SHP77 treated with DMSO at 0.1 percent for 48 hours (cell line): ENCODE data around the gene TANC1.

Experiments used
- DNase-seq: peaks from one replicate; lab custom pipeline; 2025; lab: John Stamatoyannopoulos, UW

The TANC1 gene

DNA sequence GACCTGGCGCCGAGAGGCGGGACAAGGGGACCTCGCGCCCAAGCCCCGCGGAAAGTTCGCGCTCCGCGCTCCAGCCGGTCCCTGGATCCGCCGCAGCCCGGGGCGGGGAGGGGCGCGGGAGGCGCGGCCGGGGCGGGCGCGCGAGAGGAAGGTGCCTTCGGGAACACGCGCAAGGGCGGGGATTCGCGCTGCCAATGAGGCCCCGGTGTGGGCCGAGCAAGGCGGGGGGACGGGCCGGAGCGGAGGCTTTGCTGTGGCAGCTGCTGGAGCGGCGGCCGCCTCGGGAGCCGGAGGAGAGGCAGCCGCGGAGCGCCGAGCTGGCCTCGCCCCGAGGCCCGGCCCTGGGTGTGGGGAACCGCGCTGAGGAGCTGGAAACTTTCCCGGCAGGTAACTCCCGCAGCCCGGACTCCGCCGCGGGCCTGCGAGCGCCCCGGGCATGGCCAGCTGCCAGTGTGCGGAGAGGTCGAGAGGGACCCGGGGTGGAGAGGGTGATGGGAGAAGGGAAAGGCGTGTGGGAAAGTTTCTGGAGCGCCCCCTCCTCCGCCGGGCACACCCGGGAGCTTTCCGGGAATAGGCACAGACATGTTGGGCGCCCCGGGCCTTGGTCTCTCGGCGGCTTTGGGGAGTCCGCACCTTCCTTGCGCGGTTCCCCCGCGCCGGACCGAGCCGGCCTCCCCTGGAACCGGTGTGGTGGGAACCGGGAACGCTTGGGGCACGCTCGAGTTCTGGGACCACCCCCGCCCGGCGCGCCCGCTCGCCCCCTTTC lies at the start of gene TANC1:
TANC1 (plus strand) TSS at position 245 of the 766 bp plus-strand sequence. CDS start 97,271 bp downstream, outside the sequence.
- DNase-seq = peak; percentile 39

DNA sequence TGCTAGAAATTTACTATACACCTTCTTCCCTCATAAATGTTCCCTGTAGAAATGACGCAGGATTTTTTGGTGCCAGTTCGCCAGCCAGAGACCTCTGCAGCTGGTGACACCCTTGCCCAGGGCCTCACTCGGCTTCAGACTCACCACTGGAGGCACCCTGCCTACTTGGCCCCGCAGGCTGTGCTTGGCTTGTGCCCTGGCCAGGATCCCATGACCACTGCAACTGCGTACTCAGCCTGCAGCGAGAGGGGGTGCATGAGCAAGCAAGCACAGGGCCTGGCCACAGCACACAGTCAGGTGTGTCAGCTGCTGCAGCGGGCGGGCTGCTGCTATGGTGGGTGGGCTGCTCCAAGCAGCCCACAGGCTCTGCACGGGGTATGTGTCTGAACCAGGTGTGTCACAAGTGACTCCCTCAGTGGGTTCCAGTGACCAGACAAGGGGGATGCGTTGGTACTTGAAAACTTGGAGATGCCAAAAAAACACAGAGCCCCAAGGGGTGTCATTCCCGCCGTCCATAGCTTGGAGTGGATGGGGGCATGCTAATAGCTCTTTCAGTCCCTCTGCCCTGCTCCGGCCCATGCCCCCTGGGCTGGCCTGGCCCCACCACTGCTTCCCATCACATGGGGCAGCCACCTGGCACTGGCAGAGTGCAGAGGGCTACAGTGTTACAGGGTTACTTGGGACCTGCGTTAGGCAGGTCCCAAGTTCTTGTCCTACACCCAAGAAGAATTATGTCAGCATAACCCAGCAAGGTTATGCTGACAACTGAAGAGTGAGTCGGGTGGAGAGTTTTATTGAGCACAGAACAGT lies 46.6 kb upstream of the TANC1 start:
- DNase-seq = no peak

DNA sequence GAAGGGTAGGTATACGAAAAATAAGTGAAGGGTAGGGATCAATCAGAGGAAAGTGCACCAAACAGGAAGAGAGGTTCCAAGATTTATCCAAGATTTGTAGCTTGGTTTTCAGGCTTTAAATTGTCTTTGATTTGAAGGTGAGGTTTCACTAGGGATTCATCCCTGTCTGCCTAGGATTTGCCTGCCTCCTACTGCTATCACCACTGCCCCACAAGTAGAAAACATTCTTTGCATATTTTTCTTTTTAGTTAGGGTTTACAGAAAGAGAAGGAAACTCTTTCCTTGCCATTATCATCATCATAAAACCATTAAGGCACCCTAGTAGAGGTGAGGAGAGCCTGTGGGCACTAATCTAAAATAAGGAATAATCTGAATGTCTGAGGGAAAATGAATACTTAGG lies 45.8 kb upstream of the TANC1 start:
- no peak for DNase-seq

DNA sequence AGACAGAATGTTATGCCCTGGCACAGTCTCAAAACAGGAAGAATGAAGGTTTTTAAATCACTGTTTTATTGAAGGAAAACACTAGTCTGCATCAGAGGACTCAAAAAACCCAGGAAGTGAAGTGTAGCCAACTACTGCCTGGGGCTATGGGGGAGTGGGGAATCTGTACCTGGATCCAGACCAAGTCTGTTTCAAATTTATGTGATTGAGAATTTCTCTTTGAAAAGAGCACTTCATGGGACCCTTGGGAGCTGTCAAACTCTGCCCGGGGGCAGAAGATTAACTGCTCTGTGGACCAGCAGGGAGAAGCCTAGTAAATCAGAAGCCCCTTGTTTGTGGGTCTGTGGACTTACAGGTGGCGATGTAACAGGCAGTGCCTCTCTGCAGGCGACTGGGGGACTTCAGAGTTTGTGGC lies 45.3 kb upstream of the TANC1 start:
- DNase-seq = no peak

DNA sequence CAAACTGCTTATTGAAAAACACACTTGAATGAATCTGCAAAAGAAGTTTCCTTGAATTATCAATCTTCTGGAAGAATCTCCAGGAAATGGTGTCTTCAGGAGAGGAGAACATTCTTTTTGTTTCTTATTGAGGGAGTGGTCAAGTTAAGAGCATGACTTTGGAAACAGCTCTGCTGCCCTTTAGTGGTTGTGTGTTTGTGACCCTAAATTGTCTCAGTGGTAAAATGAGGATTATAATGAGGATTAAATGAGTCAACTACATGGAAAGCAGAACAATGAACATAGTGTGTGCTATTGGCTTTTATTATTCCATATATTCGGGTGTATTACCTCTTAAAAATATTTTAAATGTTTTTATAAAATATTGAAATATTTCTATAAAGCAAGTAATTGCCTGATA lies 44.8 kb upstream of the TANC1 start:
- DNase-seq = no peak

DNA sequence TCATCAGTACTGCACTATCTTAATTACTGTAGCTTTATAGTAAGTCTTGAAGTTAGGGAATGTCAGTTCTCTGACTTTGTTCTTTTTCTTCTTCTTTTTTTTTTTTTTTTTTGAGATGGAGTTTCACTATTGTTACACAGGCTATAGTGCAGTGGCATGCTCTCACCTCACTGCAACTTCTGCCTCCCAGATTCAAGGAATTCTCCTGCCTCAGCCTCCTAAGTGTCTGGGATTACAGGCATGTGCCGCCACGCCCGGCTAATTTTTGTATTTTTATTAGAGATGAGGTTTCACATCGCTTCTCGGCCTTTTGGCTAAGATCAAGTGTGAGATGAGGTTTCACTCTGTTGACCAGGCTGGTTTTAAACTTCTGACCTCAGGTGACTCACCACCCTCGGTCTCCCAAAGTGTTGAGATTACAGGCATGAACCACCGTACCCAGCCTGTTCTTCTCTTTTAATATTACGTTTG lies 41.9 kb upstream of the TANC1 start:
- no peak for DNase-seq

DNA sequence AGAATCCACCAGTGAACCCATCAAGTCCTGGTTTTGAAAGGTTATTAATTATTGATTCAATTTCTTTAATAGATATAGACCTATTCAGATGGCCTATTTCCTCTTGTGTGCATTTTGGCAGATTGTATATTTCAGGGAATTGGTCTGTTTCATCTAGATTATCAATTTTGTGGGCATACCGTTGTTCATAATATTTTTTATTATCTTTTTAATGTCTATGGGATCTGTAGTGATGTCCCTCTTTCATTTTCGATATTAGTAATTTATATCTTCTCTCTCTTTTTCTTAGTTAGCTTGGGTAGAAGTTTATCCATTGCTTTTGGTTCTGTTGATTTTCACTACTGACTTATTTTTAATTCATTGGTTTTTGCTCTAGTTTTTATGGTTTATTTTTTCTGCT lies 39.9 kb upstream of the TANC1 start:
- DNase-seq = no peak

DNA sequence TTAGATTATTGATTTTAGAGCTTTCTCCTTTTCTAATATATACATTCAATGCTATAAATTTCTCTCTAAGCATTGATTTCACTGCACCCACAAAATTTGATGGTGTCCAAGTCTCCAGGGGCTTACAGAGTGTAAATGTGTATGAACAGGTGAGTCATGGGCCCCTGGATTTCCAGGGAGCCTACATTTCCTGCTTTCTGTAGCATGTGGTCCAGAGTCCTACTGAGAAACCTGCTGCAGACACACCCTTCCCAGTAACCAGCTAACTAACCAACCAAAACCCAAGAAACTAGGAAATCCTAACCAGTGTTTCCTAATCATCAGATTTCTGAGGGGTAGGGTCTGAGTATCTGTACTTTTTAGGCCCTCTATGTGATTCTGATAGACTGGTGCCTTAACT lies 39.5 kb upstream of the TANC1 start:
- DNase-seq = no peak

DNA sequence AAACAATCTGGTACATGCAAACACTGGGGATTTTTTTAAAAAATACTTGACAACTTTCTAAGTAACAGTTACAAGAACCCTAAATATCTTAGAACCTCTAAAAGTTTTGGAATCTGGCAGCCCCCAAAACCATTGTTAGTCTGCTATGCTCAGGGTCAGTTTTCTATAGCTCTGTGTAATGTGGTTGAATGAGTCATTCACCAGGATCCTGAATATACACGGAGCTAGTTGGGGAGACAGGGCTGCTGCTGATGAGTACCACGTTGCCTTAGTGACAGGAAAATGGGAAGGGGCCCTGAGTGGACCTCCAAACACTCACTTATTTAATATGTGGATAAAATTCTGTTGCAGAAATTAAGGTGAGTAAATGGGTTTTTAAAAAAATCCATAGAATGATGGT lies 36.9 kb upstream of the TANC1 start:
- no peak for DNase-seq

DNA sequence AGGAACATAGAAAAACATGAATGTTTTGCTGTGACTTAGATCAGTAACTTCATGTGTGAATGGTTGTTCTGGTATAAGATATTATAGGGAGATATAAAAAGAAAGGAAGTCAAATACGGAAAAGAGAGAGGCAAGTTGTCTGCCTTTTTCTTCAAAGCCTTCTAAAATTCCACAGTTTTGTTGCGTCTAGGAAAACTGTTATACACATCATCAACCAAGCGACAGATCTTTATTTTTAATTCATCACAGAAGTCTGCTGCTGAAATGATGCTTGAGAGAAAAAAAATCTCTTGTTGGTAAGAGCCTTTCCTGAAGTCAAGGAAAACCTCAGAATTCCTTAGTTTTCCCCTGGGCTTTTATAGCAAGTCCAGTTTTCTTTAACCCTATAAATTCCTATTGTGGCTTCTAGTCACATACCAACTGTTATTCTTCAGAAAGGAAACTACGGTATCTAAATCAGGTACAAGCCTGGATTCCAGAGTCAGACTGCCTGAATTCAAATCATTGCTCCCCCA lies 36.3 kb upstream of the TANC1 start:
- no peak for DNase-seq

DNA sequence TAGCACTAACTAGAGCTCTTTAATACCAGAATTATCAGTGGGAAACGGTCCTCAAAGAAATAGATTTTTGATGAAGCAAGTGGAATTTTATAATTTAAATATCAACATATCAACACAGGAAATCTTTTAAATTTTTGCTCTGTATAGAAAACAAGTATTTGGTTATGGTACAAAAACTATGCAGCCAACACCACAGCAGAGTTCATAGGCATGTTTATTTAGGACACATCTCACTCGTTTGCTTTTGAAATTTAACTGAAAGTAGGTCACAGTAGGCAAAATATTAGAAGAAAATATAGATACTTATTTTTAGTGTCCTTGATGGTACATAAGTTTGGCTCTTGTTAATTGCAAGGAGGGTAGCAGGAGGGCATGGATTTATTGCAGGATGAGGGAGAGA lies 34.3 kb upstream of the TANC1 start:
- DNase-seq = no peak

DNA sequence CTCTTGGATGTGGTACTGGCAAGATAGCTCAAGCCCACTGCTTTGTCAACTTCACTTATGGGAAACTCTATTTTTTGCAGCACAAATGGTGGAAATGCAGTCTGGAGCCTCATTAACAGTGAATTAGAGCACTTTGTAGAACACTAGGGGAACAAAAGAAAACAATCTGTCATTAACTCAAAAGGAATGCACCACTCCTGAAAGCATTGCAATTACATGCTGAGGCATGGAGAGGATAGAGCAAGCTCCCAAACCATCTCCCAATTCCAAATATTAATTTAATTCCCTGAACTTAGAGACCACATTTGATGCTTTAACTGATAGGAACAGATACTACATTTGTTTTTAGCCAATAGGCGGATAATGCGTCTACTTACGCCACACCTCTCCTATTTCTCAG lies 32.8 kb upstream of the TANC1 start:
- DNase-seq = no peak

DNA sequence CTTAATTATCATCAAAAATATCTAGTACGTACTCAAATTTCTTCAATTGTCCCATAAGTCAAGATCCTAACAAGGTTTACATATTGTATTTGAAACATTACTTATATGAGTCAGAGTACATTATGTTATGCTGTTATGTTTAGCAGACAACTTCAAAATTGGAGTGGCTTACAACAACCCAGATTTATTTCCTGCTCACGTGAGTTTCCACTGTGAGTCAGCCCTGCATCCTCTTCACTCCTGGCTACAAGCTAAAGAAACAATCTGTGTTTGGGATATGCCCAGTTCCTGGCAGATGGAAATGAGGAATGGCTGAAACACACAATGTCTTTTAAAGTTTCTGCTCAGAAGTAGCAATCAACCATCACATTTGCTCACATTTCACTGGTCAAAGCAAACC lies 31.5 kb upstream of the TANC1 start:
- no peak for DNase-seq

DNA sequence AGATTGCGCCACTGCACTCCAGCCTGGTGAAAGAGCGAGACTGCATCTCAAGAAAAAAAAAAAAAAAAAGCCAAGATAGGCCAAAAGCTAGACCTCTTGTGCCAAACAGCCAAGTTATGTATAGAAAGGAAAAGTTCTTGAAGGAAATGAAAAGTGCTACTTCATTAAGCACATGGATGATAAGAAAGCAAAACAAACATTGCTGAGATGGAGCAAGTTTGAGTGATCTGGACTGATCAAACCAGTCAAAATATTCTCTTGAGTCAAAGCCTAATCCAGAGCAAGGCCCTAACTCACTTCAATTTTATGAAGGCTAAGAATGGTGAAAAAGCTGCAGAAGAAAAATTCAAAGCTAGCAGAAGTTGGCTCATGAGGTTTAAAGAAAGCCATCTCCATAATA lies 28.1 kb upstream of the TANC1 start:
- DNase-seq = no peak

DNA sequence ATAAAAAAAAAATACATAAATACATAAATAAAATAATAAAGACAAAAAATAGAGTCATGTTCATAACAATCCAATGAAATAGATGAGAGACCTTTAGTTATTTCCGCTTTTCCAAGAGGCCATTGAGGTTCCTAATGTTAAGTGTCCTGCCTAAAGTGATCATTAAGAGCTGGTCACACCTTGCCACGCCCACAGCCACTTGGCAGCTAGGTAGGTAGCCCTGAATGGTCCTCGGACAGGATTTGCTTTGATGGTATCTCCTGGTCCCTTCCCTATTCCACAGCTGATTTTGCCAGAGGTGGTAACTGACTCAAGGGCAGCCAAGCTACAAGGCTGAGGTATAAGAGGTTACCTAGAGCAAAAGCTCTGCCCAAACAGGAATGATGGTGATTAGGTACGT lies 24.5 kb upstream of the TANC1 start:
- DNase-seq = no peak

DNA sequence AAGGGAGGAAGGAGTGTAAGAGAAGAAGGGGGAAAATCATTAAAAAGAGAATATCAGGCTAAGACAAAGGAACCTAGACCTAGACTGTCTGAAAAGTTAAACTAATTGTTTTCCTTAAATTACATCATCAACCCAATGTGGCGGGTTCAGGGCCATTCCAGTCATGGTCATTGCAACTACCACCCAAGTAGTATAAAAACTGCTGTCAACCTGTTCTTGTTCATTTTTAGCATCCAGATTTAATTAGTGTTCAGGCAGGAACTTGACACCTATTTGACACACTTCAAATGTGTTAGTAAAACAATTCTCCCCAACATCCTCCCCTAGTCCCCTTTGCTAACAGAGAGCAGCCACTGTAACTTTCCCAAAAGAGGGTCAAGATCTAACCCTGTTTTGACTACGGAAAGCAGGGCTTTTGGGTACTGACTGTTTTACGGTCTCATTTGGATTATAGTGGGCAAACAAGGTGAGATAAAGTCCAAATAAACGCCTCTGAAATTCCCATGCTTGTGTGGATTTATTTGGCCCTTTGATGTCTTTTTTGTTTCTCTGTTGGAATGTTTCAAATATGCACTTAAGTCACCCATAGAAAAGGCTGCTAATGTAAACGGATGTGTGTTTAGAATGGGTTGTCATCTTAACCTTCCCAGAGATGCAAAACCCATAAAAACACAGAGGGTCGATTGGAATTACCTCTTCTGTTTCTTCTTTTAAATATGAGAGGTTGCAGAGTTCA lies 19.3 kb upstream of the TANC1 start:
- no peak for DNase-seq

DNA sequence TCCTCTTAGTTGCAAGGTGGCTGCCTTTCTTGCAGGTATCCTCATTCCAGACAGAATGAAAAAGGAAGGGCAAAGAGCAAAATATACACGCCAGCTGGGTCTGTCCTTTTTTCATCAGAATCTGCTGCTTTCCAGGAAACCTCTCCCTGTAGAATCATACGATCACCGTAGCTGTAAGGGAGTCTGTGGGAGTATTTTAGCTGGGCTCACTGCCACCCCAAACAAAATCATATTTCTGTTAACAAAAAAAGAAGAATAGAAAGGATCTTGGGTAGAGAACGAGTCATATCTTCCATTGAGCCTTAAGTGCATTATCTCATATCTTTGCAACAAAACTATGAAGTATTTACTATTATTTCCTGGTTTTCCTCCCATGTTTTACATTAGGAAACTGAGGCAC lies 15.0 kb upstream of the TANC1 start:
- DNase-seq = no peak

DNA sequence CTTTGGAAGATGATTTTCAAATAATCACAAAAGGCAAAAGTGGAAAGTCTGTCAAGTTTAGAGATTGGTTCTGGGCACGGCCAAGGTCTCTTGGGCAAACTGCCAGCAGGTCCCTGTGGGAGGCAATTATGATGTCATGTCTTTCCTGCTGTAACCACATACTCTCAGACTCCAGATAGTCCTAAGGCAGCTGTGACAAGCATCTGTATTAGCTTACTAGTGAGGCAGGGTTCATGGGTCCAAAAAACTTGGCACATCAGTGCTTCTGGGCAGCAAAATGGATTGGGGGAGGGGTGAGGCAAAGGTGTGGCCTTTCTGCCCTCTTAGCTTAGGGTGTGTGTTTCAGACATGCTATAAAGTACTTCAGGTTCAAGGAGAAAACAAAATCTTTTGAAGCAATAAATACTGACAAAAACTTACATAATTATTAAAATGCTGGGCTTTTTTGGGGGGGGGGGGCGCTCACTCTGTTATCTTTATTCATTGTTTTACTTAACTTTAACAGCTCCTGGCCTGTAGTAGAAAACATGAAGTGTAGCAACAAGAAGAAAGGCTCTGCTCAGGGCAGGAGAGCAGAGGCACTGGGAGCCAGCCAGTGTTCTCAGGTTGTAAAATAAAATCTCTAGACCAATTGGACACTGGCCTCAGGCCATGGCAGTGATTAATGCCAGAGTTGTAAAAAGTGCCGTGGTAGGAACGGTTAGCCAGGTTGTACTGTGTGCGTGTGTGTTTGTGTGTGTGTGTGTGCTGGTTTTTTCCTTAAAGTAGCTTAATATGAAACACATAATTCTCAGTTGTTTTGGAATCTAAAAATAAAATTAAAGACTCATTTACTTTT lies 14.3 kb upstream of the TANC1 start:
- peak; percentile 12 for DNase-seq

DNA sequence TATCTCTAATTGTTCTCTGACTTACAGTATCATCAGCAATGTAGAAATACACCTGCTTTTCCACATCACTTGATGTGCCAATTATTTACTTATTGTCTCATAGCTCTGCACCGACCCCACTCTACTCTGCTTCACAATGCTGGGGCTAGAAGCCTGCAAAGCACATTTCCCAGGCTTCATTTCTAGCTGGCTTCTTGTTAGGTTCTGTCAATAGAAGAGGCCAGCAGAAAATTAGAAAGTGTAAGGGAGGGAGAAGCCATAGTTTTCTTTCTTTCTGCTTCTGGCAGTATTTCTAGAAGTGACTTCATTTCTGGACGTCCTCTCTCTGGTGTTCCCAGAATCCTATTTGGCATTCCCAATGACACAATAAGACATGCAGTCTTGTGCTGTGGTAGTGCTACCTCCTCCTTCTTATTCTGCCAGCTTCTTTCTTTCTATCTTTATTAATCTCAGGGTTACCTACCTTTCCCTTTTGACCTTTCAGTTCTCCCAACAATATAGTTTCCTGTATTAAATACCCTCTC lies 12.5 kb upstream of the TANC1 start:
- no peak for DNase-seq

DNA sequence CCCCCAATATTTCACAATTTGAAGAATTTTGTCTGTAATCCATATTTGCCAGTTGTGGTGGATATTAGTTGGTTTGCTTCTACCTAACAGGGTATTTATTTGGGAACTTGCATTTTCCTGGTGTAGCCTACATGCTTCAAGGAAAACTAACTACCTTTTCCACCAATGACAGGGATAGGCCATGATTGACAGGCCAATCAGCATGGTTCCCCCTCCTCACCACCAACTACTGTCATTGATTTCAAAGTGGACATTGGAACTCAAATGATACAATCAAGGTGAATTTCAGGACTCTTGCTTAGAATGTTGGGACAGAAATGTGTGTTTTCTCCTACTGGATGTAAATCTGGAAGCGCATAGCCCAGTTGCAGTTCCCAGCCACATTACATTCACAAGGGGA lies 10.1 kb upstream of the TANC1 start:
- DNase-seq = no peak

DNA sequence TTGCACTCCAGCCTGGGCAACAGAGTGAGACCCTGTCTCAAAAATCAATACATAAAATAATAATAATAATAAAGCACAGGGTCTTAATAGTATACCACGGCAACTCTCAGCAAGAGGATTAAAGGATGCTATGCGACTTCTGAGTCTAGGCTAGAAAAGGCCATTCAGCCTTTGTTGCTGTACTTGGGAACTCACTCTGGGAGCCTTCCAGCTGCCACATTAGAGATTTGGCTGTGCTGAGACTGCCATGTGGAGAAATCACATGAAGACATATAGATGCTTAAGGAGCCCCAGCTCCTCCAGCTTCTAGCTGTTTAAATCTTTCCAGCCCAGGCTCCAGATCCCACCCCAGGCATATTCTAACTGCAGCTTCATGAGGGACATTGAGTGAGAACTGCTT lies 8.2 kb upstream of the TANC1 start:
- DNase-seq = no peak
